Fibroblast of lung (primary cell): ENCODE data around the gene ROPN1L.

Experiments used
- CTCF ChIP-seq, 2 donors: IDR thresholded peaks in 1 of 2; conservative IDR thresholded peaks in 1 of 2; 1 replicate in 1 of 2; 2 replicates in 1 of 2; pipeline ENCODE4 v1.5.1; 2011 to 2012; ENCODE audit warnings: low read length in 2 of 2, control low read depth in 1 of 2, inconsistent platforms in 1 of 2, low read depth in 1 of 2, mild to moderate bottlenecking in 1 of 2
- EZH2 ChIP-seq: IDR thresholded peaks from 2 replicates; pipeline ENCODE4 v1.5.1; 2012; ENCODE audit warnings: low read length, control low read depth, mild to moderate bottlenecking; ENCODE audit errors: missing control alignments

- no peak for TF ChIP-seq CTCF (conservative IDR thresholded peaks at IDR 0.05 in 1 of 2, IDR thresholded peaks at IDR 0.05 in 1 of 2; ENCODE audit: low read depth in 1 of 2, low read length in 2 of 2)
- TF ChIP-seq EZH2 = no peak
Measured at GRCh38 chr5:10409504-10409903, 32.2 kb upstream of the ROPN1L start.
